Upper lobe of left lung (tissue), 6 donors: ENCODE data around the gene PRRX1. TPM values are rescaled to one million over a fixed set of nuclear protein-coding genes. Genes with fewer than 3 reads are reported as not detected.

ENCODE experiments used
- ATAC-seq, 2 donors: fragments of 200-7000 bp; cut with Tn5 transposase; one replicate each; pipeline ENCODE4 v1.9.1; 2022; ENCODE audit warnings: mild to moderate bottlenecking in 2 of 2, moderate library complexity in 2 of 2; ENCODE audit not compliant: low FRiP score in 2 of 2
- DNase-seq, 2 donors: peaks; one replicate each; pipeline ENCODE4 v3.0.0-alpha.2; 2019 to 2020
- H3K27ac ChIP-seq, 4 donors: fragments of 200-600 bp; sonication (generic); one replicate each; pipeline ENCODE4 v1.5.1; 2016 to 2019
- H3K27me3 ChIP-seq, 4 donors: fragments of 200-600 bp; sonication (generic); one replicate each; pipeline ENCODE4 v1.5.1; 2017 to 2019
- H3K36me3 ChIP-seq, 4 donors: fragments of 200-600 bp; sonication (generic); one replicate each; pipeline ENCODE4 v1.5.1; 2016 to 2019
- H3K4me1 ChIP-seq, 4 donors: fragments of 200-600 bp; sonication (generic); one replicate each; pipeline ENCODE4 v1.5.1; 2018 to 2019
- H3K4me3 ChIP-seq, 4 donors: fragments of 200-600 bp; sonication (generic); one replicate each; pipeline ENCODE4 v1.5.1; 2017 to 2019; ENCODE audit warnings: mild to moderate bottlenecking in 2 of 4, moderate library complexity in 1 of 4
- H3K9me3 ChIP-seq, 4 donors: fragments of 200-600 bp; sonication (generic); one replicate each; pipeline ENCODE4 v1.5.1; 2018 to 2019
- CTCF ChIP-seq, 6 experiments: fragments of 450-650 bp in 4 of 6; fragments of 200-600 bp in 2 of 6; sonication (generic) in 2 of 6; IDR thresholded peaks; one replicate each; pipeline ENCODE4 v1.5.1; 2016 to 2019; ENCODE audit warnings: antibody characterized with exemption in 6 of 6
- EP300 ChIP-seq, 4 donors: sonication (generic); formaldehyde crosslinking; IDR thresholded peaks; one replicate each; pipeline ENCODE4 v1.5.1; 2017; ENCODE audit warnings: antibody characterized with exemption in 4 of 4, control low read depth in 2 of 4
- POLR2A ChIP-seq, 4 donors: fragments of 450-650 bp; IDR thresholded peaks; one replicate each; pipeline ENCODE4 v1.5.1; 2016 to 2017; ENCODE audit warnings: antibody characterized with exemption in 4 of 4, mild to moderate bottlenecking in 2 of 4
- POLR2AphosphoS5 ChIP-seq, 2 donors: sonication (generic); formaldehyde crosslinking; IDR thresholded peaks; one replicate each; pipeline ENCODE4 v1.5.1; 2017; ENCODE audit warnings: antibody characterized with exemption in 2 of 2
- WGBS, 2 donors: methylation state at CpG; one replicate each; pipeline ENCODE4 v1.1.5; 2017 to 2018; 5-methylcytosine and 5-hydroxymethylcytosine counted together
- total RNA-seq, 6 donors: library from RNA; depleted of rRNA in 4 of 6; stranded (reverse); fragments of >200 nt in 4 of 6; gene quantifications; one replicate each; pipeline versions ENCODE4 v1.1.0 to v1.2.1, GENCODE V29; 2016 to 2021
- donor health status: DM: no; HTN: no; CAD: no; lungs with moderate emphysema.
- donor health status: DM: no; HTN: yes; CAD: no; lungs with severe emphysema.

PRRX1 gene
- total RNA-seq, 6 donors from 2014 or later, result 6.1 to 36.0 (median 19.1) TPM

- Histone ChIP-seq H3K4me1 (no peaks in the 10 kb centered on the region), H3K27ac (no peak overlapping the region), H3K9me3 (no peaks in the 10 kb centered on the region), H3K36me3 (no peaks in the 10 kb centered on the region), H3K4me3 (no peak overlapping the region), H3K27me3 (no peaks in the 10 kb centered on the region)
- DNase-seq (no peak), ATAC-seq (no peak)
- 65 to 69% methylated on average over 4 of the region's 4 CpGs for WGBS, 2 donors
- no peak for TF ChIP-seq EP300 (IDR thresholded peaks at IDR 0.05)
- TF ChIP-seq POLR2A (IDR thresholded peaks at IDR 0.05), result no peak
- TF ChIP-seq POLR2AphosphoS5 (IDR thresholded peaks at IDR 0.05), result no peak
- no peak for TF ChIP-seq CTCF (IDR thresholded peaks at IDR 0.05)
Observed at GRCh38 chr1:170731566-170732251, 67.8 kb downstream of the PRRX1 start.

- Histone ChIP-seq H3K27me3 (no peaks in the 10 kb centered on the region), H3K27ac (no peak overlapping the region), H3K4me1 (no peaks in the 10 kb centered on the region), H3K4me3 (no peak overlapping the region), H3K36me3 (no peaks in the 10 kb centered on the region), H3K9me3 (no peaks in the 10 kb centered on the region)
- ATAC-seq, result no peak
- TF ChIP-seq EP300 (IDR thresholded peaks at IDR 0.05) (no peak), CTCF (IDR thresholded peaks at IDR 0.05) (no peak), POLR2A (IDR thresholded peaks at IDR 0.05) (no peak), POLR2AphosphoS5 (IDR thresholded peaks at IDR 0.05) (no peak)
- DNase-seq, result no peak
- 48 to 58% methylated on average over 2 of the region's 2 CpGs for WGBS, 2 donors
Observed at GRCh38 chr1:170732252-170732588, 68.3 kb downstream of the PRRX1 start.

- 76 to 80% methylated on average over 2 of the region's 2 CpGs for WGBS, 2 donors
- Histone ChIP-seq H3K4me3 (no peak overlapping the region), H3K9me3 (no peaks in the 10 kb centered on the region), H3K27ac (no peak overlapping the region), H3K36me3 (no peaks in the 10 kb centered on the region), H3K4me1 (no peaks in the 10 kb centered on the region), H3K27me3 (no peaks in the 10 kb centered on the region)
- ATAC-seq, result no peak
- TF ChIP-seq POLR2A (IDR thresholded peaks at IDR 0.05) (no peak), EP300 (IDR thresholded peaks at IDR 0.05) (no peak), POLR2AphosphoS5 (IDR thresholded peaks at IDR 0.05) (no peak), CTCF (IDR thresholded peaks at IDR 0.05) (no peak)
- no peak for DNase-seq
Observed at GRCh38 chr1:170734412-170735175, 70.7 kb downstream of the PRRX1 start.

GRCh38 chr1:170735366-170736263 lies 71.7 kb downstream of the PRRX1 start:
- H3K9me3 ChIP-seq, result no peaks in the 10 kb centered on the region
- no peak for DNase-seq
- TF ChIP-seq EP300 (IDR thresholded peaks at IDR 0.05) (no peak), POLR2A (IDR thresholded peaks at IDR 0.05) (no peak), POLR2AphosphoS5 (IDR thresholded peaks at IDR 0.05) (no peak), CTCF (IDR thresholded peaks at IDR 0.05) (no peak)
- H3K36me3 ChIP-seq, result no peaks in the 10 kb centered on the region
- H3K27me3 ChIP-seq, result no peaks in the 10 kb centered on the region
- no peaks in the 10 kb centered on the region for H3K4me1 ChIP-seq
- 67 to 71% methylated on average over 2 of the region's 2 CpGs for WGBS, 2 donors
- H3K27ac ChIP-seq, result no peak overlapping the region
- ATAC-seq, result no peak
- H3K4me3 ChIP-seq, result no peak overlapping the region
